Measurements from ENCODE around the gene OR51I1. TPM values are rescaled to one million over a fixed set of nuclear protein-coding genes. Genes with fewer than 3 reads are reported as not detected.

OR51I1 gene
- total and polyA plus RNA-seq, 2 donors = not detected

DNA sequence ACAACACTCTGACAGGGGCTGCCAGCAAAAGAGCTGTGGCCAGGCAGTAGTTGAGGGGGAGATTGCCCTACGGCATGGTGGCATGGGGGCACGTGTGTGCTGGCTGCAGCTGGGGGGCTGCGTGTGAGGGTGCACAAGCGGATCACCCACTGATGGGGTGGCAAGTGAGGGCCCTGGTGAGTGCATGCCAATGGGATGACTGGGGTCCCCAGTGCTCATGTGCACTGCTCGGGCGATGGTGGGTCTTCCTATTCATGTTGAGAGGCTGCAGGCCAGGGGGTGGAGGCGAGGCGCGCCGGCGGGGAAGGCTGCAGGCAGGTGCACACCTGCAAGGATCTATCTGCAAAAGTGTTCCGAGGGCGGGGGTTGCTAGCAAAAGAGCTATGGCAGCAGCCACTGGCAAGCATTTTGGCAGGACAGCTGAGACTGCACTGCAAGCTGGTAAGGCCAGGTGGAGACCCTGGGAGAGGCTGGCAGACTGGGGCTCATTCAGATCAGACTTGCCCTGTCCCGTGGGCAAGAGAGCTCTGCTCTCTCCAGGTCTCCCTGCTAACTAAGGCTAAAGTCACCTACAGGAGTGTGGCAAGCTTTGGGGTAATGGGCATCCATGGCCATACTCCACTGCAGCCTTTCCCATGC, 19.8 kb upstream of the OR51I1 start:
- Histone ChIP-seq H3K4me1 (ENCODE audit: control insufficient read depth in 2 of 2, insufficient read depth in 2 of 2, low read length in 2 of 2) (no peaks in the 10 kb centered on the region), H3K27me3 (ENCODE audit: control insufficient read depth in 2 of 2, insufficient read depth in 1 of 2, low read length in 1 of 2) (no peaks in the 10 kb centered on the region), H3K4me3 (ENCODE audit: low read length in 2 of 2) (no peak overlapping the region), H3K36me3 (ENCODE audit: control insufficient read depth in 2 of 2, insufficient read depth in 2 of 2, low read length in 1 of 2) (no peaks in the 10 kb centered on the region), H3K9me3 (ENCODE audit: control insufficient read depth in 2 of 2, insufficient read depth in 1 of 2, low read length in 1 of 2) (no peaks in the 10 kb centered on the region), H3K27ac (ENCODE audit: low read depth in 1 of 2, low read length in 1 of 2) (no peak overlapping the region)
- no peak for DNase-seq (ENCODE audit: low read depth in 6 of 9, low spot score in 9 of 9)
- WGBS = 94% methylated on average over 14 of the region's 14 CpGs

DNA sequence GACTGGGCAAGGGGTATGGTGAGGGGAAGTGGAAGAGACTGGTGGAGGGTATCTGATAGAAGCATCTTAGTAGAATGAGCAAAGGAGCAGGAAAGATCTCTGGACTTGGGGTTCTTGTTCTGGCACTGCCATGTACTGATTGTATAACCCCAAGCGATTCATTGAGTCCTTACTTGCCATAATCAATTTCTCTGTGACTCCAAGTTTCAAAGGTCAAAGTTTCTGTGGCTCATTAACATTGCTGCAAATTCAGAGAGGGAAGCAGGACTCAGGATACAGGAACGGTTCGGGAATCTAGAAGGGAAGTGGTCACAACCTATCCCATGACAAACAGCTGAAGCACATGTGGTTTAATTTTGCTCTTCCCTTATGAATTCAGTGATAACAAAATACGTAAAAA, 8.1 kb upstream of the OR51I1 start:
- Histone ChIP-seq H3K4me1 (ENCODE audit: control insufficient read depth in 2 of 2, insufficient read depth in 2 of 2, low read length in 2 of 2) (no peaks in the 10 kb centered on the region), H3K27me3 (ENCODE audit: control insufficient read depth in 2 of 2, insufficient read depth in 1 of 2, low read length in 1 of 2) (no peaks in the 10 kb centered on the region), H3K4me3 (ENCODE audit: low read length in 2 of 2) (no peak overlapping the region), H3K36me3 (ENCODE audit: control insufficient read depth in 2 of 2, insufficient read depth in 2 of 2, low read length in 1 of 2) (no peaks in the 10 kb centered on the region), H3K27ac (ENCODE audit: low read depth in 1 of 2, low read length in 1 of 2) (no peak overlapping the region), H3K9me3 (ENCODE audit: control insufficient read depth in 2 of 2, insufficient read depth in 1 of 2, low read length in 1 of 2) (no peaks in the 10 kb centered on the region)
- no peak for DNase-seq (ENCODE audit: low read depth in 6 of 9, low spot score in 9 of 9)
- WGBS = 84% methylated on average over 4 of the region's 4 CpGs

DNA sequence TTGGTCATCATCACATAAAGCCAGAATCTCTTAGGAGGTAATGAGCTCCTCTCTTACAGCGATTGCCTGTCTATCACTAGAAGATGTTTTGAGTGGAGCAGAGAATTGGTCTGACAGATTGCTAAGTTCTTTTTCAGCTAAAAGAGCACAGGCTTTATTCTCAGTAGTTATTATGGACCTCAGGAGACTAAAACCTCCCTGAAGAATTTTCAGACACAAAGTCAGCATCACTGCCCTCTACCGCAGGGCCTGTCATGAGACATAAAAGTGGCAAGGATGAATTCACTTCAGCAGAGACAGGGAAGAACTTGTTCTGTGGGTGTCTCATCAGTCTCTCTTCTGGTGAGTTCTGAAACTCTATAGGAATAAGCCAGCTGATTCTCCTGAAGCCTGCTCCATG, 7.7 kb upstream of the OR51I1 start, which contains the start of gene OR51I2:
OR51I2 (plus strand) TSS at position 301 of the 400 bp plus-strand sequence. CDS start 4,166 bp downstream, outside the sequence.
- 99% methylated on average over 2 of the region's 2 CpGs for WGBS
- no peak within 1 kb of the TSS for H3K4me3 ChIP-seq (ENCODE audit: low read length in 2 of 2)
- H3K4me1 ChIP-seq (ENCODE audit: control insufficient read depth in 2 of 2, insufficient read depth in 2 of 2, low read length in 2 of 2) = no peaks in the 10 kb centered on the region
- H3K27ac ChIP-seq (ENCODE audit: low read depth in 1 of 2, low read length in 1 of 2) = no peak within 1 kb of the TSS
- DNase-seq (ENCODE audit: low read depth in 6 of 9, low spot score in 9 of 9) = no peak
- H3K27me3 ChIP-seq (ENCODE audit: control insufficient read depth in 2 of 2, insufficient read depth in 1 of 2, low read length in 1 of 2) = no peaks in the 10 kb centered on the region
- no peaks in the 10 kb centered on the region for H3K36me3 ChIP-seq (ENCODE audit: control insufficient read depth in 2 of 2, insufficient read depth in 2 of 2, low read length in 1 of 2)
- H3K9me3 ChIP-seq (ENCODE audit: control insufficient read depth in 2 of 2, insufficient read depth in 1 of 2, low read length in 1 of 2) = no peaks in the 10 kb centered on the region

DNA sequence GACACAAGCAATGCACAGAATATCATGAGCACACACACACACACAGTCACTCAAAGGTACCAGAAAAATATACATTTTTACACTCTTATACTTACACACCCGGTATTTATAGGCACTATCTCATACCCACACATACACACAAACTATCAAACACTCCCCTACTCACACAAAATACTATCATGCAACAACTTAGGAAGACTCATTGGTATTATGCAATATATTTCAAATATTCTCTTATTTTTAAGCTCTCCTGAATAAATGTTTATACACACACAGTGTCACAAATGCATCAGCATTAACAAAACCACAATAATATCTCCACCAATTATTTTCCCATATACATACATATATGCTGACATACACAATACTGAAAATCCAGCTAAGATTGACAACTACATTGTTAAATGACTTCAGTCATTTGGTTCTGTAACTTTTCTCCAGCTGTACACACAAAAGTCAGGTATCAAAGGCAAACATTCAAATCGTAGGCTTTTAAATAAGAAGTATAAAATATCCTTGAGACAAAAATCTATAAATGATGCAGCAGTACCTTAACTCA, 2.6 kb upstream of the OR51I1 start:
- Histone ChIP-seq H3K4me3 (ENCODE audit: low read length in 2 of 2) (no peak overlapping the region), H3K27ac (ENCODE audit: low read depth in 1 of 2, low read length in 1 of 2) (no peak overlapping the region), H3K4me1 (ENCODE audit: control insufficient read depth in 2 of 2, insufficient read depth in 2 of 2, low read length in 2 of 2) (no peaks in the 10 kb centered on the region), H3K27me3 (ENCODE audit: control insufficient read depth in 2 of 2, insufficient read depth in 1 of 2, low read length in 1 of 2) (no peaks in the 10 kb centered on the region), H3K9me3 (ENCODE audit: control insufficient read depth in 2 of 2, insufficient read depth in 1 of 2, low read length in 1 of 2) (no peaks in the 10 kb centered on the region), H3K36me3 (ENCODE audit: control insufficient read depth in 2 of 2, insufficient read depth in 2 of 2, low read length in 1 of 2) (no peaks in the 10 kb centered on the region)
- 88% methylated on average over 2 of the region's 2 CpGs for WGBS
- DNase-seq (ENCODE audit: low read depth in 6 of 9, low spot score in 9 of 9) = no peak

DNA sequence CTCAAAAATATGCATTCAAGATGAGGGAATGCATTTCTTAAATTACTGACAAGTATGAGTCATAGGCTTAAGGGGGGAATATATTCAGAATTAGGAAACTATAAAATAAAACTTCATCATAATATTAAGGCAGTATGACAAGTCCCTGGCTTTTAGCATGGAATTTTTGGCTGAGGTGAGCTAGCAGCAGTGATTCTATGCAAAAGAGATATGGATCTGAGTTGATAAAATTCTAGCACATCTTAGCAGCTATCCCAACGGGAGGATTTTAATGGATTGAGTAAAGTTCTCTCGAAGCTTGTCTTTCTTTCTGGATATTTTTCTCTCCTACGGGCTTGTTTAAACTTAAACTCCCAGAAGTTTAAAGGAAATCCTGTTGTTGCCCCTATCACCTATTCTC, 18.2 kb downstream of the OR51I1 start:
- no peaks in the 10 kb centered on the region for H3K36me3 ChIP-seq (ENCODE audit: control insufficient read depth in 2 of 2, insufficient read depth in 2 of 2, low read length in 1 of 2)
- 92% methylated on average over 3 of the region's 3 CpGs for WGBS
- H3K27me3 ChIP-seq (ENCODE audit: control insufficient read depth in 2 of 2, insufficient read depth in 1 of 2, low read length in 1 of 2) = no peaks in the 10 kb centered on the region
- no peak overlapping the region for H3K4me3 ChIP-seq (ENCODE audit: low read length in 2 of 2)
- H3K27ac ChIP-seq (ENCODE audit: low read depth in 1 of 2, low read length in 1 of 2) = no peak overlapping the region
- DNase-seq (ENCODE audit: low read depth in 6 of 9, low spot score in 9 of 9) = no peak
- no peaks in the 10 kb centered on the region for H3K9me3 ChIP-seq (ENCODE audit: control insufficient read depth in 2 of 2, insufficient read depth in 1 of 2, low read length in 1 of 2)
- no peaks in the 10 kb centered on the region for H3K4me1 ChIP-seq (ENCODE audit: control insufficient read depth in 2 of 2, insufficient read depth in 2 of 2, low read length in 2 of 2)

DNA sequence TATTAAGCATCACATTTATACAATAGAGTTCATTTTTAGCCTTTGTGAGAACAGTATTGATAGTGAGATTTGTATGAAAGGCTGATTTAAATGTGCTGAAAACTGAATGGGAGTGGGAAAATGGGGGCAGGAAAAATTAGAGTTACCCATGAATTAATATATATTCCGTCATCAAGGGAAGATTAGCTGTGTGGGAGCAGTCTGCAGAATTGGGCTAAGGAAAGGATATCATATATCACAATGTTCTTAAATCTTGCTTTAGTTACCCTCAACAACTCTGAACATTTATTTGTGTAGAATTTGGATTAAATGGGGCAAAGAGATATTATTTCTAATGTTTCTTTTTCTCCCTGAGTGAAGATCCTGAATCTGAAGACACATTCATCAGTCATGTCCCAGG, 19.5 kb downstream of the OR51I1 start, which contains the start of gene OR51Q1:
OR51Q1 (plus strand) TSS at position 301 of the 400 bp plus-strand sequence; CDS start at position 391, 90 bp downstream.
- H3K27ac ChIP-seq (ENCODE audit: low read depth in 1 of 2, low read length in 1 of 2) = no peak within 1 kb of the TSS
- 99% methylated on average over 1 of the region's 1 CpG for WGBS
- no peak within 1 kb of the TSS for H3K4me3 ChIP-seq (ENCODE audit: low read length in 2 of 2)
- H3K4me1 ChIP-seq (ENCODE audit: control insufficient read depth in 2 of 2, insufficient read depth in 2 of 2, low read length in 2 of 2) = no peaks in the 10 kb centered on the region
- H3K9me3 ChIP-seq (ENCODE audit: control insufficient read depth in 2 of 2, insufficient read depth in 1 of 2, low read length in 1 of 2) = no peaks in the 10 kb centered on the region
- H3K27me3 ChIP-seq (ENCODE audit: control insufficient read depth in 2 of 2, insufficient read depth in 1 of 2, low read length in 1 of 2) = no peaks in the 10 kb centered on the region
- H3K36me3 ChIP-seq (ENCODE audit: control insufficient read depth in 2 of 2, insufficient read depth in 2 of 2, low read length in 1 of 2) = no peaks in the 10 kb centered on the region
- no peak for DNase-seq (ENCODE audit: low read depth in 6 of 9, low spot score in 9 of 9)

DNA sequence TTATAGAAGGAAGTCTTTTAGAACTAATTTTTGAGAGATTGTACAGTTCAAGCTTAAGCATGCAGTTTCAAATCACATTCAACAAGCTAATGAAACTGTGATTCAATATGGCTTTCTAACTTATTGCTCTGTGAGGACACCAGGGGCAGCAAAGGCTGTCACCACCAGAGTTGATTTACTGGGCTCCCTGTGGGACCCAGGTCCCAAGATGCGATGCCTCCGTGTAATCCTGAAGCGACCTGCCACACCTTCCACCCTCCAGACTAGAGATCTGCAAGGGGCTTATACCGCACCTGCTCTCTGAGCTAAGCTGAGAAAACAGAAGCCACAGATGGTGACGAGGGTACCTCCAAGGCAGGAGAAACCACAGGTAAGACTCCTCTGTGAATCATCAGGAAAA, 20.3 kb downstream of the OR51I1 start:
- Histone ChIP-seq H3K9me3 (ENCODE audit: control insufficient read depth in 2 of 2, insufficient read depth in 1 of 2, low read length in 1 of 2) (no peaks in the 10 kb centered on the region), H3K4me3 (ENCODE audit: low read length in 2 of 2) (no peak overlapping the region), H3K27me3 (ENCODE audit: control insufficient read depth in 2 of 2, insufficient read depth in 1 of 2, low read length in 1 of 2) (no peaks in the 10 kb centered on the region), H3K27ac (ENCODE audit: low read depth in 1 of 2, low read length in 1 of 2) (no peak overlapping the region), H3K36me3 (ENCODE audit: control insufficient read depth in 2 of 2, insufficient read depth in 2 of 2, low read length in 1 of 2) (no peaks in the 10 kb centered on the region), H3K4me1 (ENCODE audit: control insufficient read depth in 2 of 2, insufficient read depth in 2 of 2, low read length in 2 of 2) (no peaks in the 10 kb centered on the region)
- no peak for DNase-seq (ENCODE audit: low read depth in 6 of 9, low spot score in 9 of 9)
- 79% methylated on average over 5 of the region's 5 CpGs for WGBS

DNA sequence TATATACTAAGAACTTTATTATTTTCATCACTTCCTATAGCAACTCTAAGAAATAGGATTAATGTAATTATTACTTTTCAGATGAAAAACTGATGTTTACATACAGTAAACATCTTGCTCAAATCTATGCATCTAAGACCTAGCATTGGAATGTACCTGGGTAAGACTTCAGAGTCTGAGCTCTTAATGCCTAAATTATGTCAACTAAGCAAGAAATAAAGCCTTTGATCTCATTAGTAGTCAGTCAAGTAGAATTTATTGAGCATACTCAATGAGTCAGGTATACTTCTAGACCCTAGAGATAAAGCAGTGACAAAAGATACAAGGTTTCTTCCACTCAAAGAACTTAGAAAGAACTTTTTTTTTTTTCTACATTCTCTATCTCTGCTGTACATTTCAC, 36.1 kb downstream of the OR51I1 start:
- no peaks in the 10 kb centered on the region for H3K4me1 ChIP-seq (ENCODE audit: control insufficient read depth in 2 of 2, insufficient read depth in 2 of 2, low read length in 2 of 2)
- no peaks in the 10 kb centered on the region for H3K36me3 ChIP-seq (ENCODE audit: control insufficient read depth in 2 of 2, insufficient read depth in 2 of 2, low read length in 1 of 2)
- DNase-seq (ENCODE audit: low read depth in 6 of 9, low spot score in 9 of 9) = no peak
- no peak overlapping the region for H3K4me3 ChIP-seq (ENCODE audit: low read length in 2 of 2)
- H3K9me3 ChIP-seq (ENCODE audit: control insufficient read depth in 2 of 2, insufficient read depth in 1 of 2, low read length in 1 of 2) = no peaks in the 10 kb centered on the region
- H3K27me3 ChIP-seq (ENCODE audit: control insufficient read depth in 2 of 2, insufficient read depth in 1 of 2, low read length in 1 of 2) = no peaks in the 10 kb centered on the region
- no peak overlapping the region for H3K27ac ChIP-seq (ENCODE audit: low read depth in 1 of 2, low read length in 1 of 2)

DNA sequence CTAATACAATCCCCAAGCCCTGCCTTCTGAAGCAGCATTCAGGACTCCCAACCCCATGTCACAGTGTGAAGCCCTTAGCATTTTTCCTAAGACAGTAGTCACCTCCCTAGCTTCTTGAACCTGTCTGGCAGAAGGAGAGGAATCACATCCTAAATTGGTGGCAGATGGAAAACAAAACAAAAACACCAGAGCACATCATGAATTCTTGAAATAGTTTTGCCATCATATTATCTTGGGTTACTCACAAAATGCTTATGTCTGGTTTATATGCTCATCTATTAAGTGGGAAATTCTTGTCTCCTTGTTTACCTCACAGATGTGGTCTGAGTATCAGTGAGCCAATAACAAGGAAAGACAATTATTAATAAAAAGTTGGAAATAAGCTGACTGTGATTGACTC, 42.4 kb downstream of the OR51I1 start:
- H3K27ac ChIP-seq (ENCODE audit: low read depth in 1 of 2, low read length in 1 of 2) = no peak overlapping the region
- H3K4me1 ChIP-seq (ENCODE audit: control insufficient read depth in 2 of 2, insufficient read depth in 2 of 2, low read length in 2 of 2) = no peaks in the 10 kb centered on the region
- no peaks in the 10 kb centered on the region for H3K27me3 ChIP-seq (ENCODE audit: control insufficient read depth in 2 of 2, insufficient read depth in 1 of 2, low read length in 1 of 2)
- H3K36me3 ChIP-seq (ENCODE audit: control insufficient read depth in 2 of 2, insufficient read depth in 2 of 2, low read length in 1 of 2) = no peaks in the 10 kb centered on the region
- H3K4me3 ChIP-seq (ENCODE audit: low read length in 2 of 2) = no peak overlapping the region
- H3K9me3 ChIP-seq (ENCODE audit: control insufficient read depth in 2 of 2, insufficient read depth in 1 of 2, low read length in 1 of 2) = no peaks in the 10 kb centered on the region
- no peak for DNase-seq (ENCODE audit: low read depth in 6 of 9, low spot score in 9 of 9)
